Stimulated activated CD8-positive, alpha-beta memory T cell treated with anti-CD3 and anti-CD28 coated beads, Interleukin-15, amount 100 ng/mL, for 1 hour (primary cell): ENCODE measurements around the gene RAPGEF6.
"Not testable (repeated sequence)": the region's sequence is repeated elsewhere in the genome, so short reads cannot be mapped to it uniquely, and the experiment has no call there.

Source experiments
- DNase-seq: peaks from one replicate; pipeline ENCODE4 v3.0.0-alpha.2; 2020; ENCODE audit warnings: low read depth

Gene RAPGEF6

GRCh38 chr5:131384616-131385214 lies 250.3 kb downstream of the RAPGEF6 start:
- DNase-seq = no peak

DNA sequence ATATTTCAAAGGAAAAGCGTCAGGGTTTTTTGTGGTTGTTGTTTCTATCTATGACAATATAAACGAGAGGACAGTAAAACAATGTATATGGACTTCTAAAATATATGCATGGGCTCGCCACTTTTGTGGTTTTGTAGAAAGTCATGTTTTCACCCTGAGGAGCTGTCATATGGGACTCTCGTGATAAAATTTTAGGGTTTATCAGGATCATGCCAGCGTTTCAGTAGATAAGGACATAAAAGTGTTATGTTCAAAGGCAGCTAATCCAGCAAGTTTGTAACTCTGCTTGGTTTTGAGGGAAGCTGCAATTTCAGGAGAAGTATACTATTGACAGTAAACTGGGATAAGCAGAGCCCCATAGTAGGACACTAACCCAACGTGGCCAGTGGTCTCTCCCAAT lies 250.9 kb downstream of the RAPGEF6 start:
- DNase-seq = no peak

DNA sequence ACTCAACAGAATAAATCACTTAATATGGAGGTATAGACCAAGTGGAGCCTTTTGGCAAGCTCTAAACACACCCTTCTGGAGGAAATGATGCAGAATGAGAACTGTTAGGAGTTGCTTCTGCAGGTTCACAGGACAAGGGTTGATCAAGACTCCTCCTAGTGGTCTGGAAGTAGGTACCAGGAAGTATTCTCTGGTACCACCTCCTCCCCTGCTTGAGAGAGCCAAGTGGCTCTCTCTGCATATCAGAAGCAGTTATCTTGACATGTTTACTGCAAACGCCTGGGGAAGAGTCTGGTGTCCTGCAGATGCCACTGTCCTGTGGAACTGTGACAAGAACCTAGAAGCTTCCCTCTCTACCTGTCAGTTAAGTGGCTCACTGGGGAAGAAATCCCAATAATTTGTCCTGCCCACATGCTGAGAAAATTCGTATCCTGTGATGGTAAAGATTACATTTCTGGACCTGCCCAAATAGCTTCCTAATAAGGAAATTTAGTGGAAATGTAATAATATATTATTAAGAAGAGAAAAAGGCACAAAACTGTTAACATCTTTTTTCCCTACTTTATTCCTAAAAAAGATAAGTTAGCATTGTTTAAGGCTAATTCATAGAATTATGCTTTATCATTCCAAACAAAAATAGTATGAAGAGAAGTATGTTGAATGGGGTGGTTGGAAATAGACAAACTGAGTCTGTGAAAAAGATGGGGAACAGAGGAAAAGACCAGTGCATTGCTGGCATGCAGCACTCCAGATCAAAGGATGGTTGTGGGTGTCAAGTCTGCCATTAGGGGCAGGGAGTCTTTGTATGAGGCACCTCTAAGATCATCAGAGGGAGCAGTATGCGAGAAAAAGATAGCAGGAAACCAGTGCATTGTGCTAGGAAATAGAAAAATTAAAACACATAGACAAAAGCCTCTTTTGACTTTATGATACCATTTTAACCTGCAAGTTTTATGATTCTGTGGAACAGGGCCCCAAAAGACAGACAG lies 252.3 kb downstream of the RAPGEF6 start:
- DNase-seq = no peak

DNA sequence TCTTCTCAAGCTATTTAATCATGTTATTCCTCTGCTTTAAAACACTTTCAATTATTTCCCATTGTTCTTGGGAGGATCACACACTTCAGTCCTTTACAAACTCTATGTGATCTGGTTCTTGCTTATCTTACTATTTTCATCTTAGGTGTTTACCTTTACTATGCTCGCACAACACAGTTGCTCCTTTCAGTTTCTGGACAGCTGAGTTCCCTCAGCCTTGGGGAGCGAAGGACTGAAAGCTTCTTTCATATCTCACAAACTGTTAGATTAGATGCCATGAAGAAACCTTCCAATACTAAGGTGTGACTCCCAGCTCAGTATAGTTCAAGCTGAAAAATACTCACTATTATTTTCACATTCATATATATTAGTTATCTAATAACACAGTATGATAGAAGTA lies 253.3 kb downstream of the RAPGEF6 start:
- DNase-seq = no peak

GRCh38 chr5:131381021-131381420 lies 254.0 kb downstream of the RAPGEF6 start:
- DNase-seq = no peak

DNA sequence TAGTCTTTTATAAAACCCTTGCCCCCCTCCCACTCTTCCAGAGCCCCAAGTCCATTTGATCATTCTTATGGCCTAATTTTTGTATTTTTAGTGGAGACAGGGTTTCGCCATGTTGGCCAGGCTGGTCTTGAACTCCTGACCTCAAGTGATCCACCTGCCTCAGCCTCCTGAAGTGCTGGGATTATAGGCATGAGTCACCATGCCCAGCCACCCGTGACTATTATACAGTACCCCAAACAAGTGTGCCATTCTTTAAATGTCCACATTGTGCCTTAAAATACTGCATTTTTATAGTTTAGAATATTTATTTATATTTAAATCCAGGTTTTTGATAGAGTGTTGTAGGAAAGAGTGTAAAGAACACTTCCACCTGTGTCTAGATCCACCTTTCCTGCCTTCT lies 254.8 kb downstream of the RAPGEF6 start:
- not testable (repeated sequence) for DNase-seq

DNA sequence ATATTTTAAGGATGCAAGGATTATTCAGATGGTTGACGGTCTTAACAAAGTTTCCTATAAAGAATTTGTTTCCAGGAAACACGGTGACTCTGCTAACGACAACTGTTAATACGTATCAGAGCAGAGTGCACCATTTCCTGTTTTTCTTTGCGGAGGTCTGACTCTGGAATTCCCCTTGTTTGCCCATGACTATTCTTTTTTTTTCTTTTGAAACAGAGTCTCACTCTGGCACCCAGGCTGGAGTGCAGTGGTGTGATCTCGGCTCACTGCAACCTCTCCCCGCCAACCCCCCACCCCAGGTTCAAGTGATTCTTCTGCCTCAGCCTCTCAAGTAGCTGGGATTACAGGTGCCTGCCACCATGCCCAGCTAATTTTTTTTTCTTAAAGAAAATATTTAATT lies 255.3 kb downstream of the RAPGEF6 start:
- DNase-seq = peak; percentile 30

GRCh38 chr5:131378721-131379541 lies 256.1 kb downstream of the RAPGEF6 start:
- no peak for DNase-seq

DNA sequence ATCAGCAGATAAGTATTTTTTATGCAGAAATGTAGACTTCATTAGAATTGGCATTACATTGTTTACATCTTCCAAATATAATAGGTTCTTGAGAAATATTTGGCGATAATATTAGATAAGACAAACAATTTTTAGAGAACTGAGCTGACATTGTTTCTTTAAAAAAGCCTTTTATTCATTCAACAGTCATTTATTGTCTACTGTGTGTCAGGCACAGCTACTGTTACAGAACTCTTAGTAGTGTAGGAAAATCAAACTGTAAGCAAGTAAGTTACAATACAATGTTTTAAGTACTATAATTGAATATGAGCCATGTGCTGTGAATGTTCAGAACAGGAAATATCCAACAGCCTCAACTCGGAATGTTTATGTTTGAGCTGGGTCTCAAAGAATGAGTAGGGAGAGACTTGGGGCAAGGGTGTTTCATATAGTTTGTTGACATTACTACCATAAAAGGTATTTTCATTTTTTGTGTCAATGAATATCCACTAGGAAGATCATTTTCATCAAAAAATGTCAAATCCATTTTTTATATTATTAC lies 257.2 kb downstream of the RAPGEF6 start:
- no peak for DNase-seq

- DNase-seq = no peak
Measured at GRCh38 chr5:131377346-131377745, 257.7 kb downstream of the RAPGEF6 start.

GRCh38 chr5:131375351-131375750 lies 259.7 kb downstream of the RAPGEF6 start:
- DNase-seq = no peak
